ENCODE measurements around the gene OLIG2.

Gene OLIG2

DNA sequence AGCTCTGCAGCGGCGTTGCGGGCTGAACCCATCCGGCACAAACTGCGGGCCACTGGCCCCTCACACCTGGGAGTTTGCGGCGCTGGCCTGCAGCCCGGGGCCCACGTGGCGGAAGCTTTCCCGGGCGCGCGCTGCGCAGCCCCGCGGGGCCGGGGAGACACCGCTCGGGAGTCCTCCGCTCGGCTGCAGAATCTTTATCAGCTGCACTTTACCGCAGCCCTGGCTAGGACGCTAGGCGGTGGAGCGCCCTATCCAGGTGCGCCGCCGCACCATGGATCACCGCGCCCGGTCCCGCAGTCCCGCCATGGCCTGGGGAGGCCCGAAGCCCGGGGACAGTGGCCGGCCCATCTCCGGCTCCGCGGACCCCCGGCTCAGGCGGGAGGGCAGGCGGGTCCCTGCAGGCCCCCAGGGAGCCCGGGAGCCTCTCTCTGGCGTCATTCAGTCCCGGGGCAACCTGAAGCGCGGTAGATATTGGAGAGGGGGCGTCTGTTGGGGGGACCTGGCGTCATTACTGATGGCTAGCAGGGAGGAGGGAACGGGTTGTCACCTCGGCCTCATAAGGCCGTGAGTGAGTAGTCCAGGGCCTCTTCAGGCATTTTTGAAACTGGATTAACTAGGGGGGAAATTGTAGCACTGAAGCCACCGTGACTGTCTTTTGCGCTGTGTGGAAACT, 5.7 kb upstream of the OLIG2 start:
- in situ Hi-C loops (cut with HindIII; ENCODE audit: low sequenced_read_pairs): no loop called here

- in situ Hi-C loops (cut with HindIII; ENCODE audit: low sequenced_read_pairs): no loop called here
Measured at GRCh38 chr21:33020558-33021100, 5.1 kb upstream of the OLIG2 start.

GRCh38 chr21:33021150-33021549, 4.6 kb upstream of the OLIG2 start:
- in situ Hi-C loops (cut with HindIII; ENCODE audit: low sequenced_read_pairs): no loop called here

- in situ Hi-C loops (cut with HindIII; ENCODE audit: low sequenced_read_pairs): no loop called here
Measured at GRCh38 chr21:33021667-33022066, 4.1 kb upstream of the OLIG2 start.

GRCh38 chr21:33022489-33022827, 3.3 kb upstream of the OLIG2 start:
- in situ Hi-C loops (cut with HindIII; ENCODE audit: low sequenced_read_pairs): no loop called here

GRCh38 chr21:33022828-33023573, 2.7 kb upstream of the OLIG2 start:
- in situ Hi-C loops (cut with HindIII; ENCODE audit: low sequenced_read_pairs): no loop called here

DNA sequence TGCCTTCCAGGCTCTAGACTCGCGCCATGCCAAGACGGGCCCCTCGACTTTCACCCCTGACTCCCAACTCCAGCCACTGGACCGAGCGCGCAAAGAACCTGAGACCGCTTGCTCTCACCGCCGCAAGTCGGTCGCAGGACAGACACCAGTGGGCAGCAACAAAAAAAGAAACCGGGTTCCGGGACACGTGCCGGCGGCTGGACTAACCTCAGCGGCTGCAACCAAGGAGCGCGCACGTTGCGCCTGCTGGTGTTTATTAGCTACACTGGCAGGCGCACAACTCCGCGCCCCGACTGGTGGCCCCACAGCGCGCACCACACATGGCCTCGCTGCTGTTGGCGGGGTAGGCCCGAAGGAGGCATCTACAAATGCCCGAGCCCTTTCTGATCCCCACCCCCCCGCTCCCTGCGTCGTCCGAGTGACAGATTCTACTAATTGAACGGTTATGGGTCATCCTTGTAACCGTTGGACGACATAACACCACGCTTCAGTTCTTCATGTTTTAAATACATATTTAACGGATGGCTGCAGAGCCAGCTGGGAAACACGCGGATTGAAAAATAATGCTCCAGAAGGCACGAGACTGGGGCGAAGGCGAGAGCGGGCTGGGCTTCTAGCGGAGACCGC, 2.0 kb upstream of the OLIG2 start:
- in situ Hi-C loops (cut with HindIII; ENCODE audit: low sequenced_read_pairs): no loop called here

DNA sequence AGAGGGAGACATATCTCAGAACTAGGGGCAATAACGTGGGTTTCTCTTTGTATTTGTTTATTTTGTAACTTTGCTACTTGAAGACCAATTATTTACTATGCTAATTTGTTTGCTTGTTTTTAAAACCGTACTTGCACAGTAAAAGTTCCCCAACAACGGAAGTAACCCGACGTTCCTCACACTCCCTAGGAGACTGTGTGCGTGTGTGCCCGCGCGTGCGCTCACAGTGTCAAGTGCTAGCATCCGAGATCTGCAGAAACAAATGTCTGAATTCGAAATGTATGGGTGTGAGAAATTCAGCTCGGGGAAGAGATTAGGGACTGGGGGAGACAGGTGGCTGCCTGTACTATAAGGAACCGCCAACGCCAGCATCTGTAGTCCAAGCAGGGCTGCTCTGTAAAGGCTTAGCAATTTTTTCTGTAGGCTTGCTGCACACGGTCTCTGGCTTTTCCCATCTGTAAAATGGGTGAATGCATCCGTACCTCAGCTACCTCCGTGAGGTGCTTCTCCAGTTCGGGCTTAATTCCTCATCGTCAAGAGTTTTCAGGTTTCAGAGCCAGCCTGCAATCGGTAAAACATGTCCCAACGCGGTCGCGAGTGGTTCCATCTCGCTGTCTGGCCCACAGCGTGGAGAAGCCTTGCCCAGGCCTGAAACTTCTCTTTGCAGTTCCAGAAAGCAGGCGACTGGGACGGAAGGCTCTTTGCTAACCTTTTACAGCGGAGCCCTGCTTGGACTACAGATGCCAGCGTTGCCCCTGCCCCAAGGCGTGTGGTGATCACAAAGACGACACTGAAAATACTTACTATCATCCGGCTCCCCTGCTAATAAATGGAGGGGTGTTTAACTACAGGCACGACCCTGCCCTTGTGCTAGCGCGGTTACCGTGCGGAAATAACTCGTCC, 1.3 kb upstream of the OLIG2 start:
- in situ Hi-C loops (cut with HindIII; ENCODE audit: low sequenced_read_pairs): no loop called here

GRCh38 chr21:33025106-33025488, 638 bp upstream of the OLIG2 start:
- in situ Hi-C loops (cut with HindIII; ENCODE audit: low sequenced_read_pairs): no loop called here

- in situ Hi-C loops (cut with HindIII; ENCODE audit: low sequenced_read_pairs): no loop called here
Measured at GRCh38 chr21:33026443-33026858, 716 bp downstream of the OLIG2 start.

DNA sequence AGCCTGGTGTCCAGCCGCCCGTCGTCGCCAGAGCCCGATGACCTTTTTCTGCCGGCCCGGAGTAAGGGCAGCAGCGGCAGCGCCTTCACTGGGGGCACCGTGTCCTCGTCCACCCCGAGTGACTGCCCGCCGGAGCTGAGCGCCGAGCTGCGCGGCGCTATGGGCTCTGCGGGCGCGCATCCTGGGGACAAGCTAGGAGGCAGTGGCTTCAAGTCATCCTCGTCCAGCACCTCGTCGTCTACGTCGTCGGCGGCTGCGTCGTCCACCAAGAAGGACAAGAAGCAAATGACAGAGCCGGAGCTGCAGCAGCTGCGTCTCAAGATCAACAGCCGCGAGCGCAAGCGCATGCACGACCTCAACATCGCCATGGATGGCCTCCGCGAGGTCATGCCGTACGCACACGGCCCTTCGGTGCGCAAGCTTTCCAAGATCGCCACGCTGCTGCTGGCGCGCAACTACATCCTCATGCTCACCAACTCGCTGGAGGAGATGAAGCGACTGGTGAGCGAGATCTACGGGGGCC, 1.2 kb downstream of the OLIG2 start:
- in situ Hi-C loops (cut with HindIII; ENCODE audit: low sequenced_read_pairs): no loop called here

DNA sequence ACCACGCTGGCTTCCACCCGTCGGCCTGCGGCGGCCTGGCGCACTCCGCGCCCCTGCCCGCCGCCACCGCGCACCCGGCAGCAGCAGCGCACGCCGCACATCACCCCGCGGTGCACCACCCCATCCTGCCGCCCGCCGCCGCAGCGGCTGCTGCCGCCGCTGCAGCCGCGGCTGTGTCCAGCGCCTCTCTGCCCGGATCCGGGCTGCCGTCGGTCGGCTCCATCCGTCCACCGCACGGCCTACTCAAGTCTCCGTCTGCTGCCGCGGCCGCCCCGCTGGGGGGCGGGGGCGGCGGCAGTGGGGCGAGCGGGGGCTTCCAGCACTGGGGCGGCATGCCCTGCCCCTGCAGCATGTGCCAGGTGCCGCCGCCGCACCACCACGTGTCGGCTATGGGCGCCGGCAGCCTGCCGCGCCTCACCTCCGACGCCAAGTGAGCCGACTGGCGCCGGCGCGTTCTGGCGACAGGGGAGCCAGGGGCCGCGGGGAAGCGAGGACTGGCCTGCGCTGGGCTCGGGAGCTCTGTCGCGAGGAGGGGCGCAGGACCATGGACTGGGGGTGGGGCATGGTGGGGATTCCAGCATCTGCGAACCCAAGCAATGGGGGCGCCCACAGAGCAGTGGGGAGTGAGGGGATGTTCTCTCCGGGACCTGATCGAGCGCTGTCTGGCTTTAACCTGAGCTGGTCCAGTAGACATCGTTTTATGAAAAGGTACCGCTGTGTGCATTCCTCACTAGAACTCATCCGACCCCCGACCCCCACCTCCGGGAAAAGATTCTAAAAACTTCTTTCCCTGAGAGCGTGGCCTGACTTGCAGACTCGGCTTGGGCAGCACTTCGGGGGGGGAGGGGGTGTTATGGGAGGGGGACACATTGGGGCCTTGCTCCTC, 1.9 kb downstream of the OLIG2 start:
- in situ Hi-C loops (cut with HindIII; ENCODE audit: low sequenced_read_pairs): no loop called here

GRCh38 chr21:33028287-33028670, 2.5 kb downstream of the OLIG2 start:
- in situ Hi-C loops (cut with HindIII; ENCODE audit: low sequenced_read_pairs): no loop called here

DNA sequence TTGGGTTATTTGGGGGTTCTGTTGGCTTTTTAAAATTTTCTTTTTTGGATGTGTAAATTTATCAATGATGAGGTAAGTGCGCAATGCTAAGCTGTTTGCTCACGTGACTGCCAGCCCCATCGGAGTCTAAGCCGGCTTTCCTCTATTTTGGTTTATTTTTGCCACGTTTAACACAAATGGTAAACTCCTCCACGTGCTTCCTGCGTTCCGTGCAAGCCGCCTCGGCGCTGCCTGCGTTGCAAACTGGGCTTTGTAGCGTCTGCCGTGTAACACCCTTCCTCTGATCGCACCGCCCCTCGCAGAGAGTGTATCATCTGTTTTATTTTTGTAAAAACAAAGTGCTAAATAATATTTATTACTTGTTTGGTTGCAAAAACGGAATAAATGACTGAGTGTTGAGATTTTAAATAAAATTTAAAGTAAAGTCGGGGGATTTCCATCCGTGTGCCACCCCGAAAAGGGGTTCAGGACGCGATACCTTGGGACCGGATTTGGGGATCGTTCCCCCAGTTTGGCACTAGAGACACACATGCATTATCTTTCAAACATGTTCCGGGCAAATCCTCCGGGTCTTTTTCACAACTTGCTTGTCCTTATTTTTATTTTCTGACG, 3.1 kb downstream of the OLIG2 start:
- in situ Hi-C loops (cut with HindIII; ENCODE audit: low sequenced_read_pairs): no loop called here

DNA sequence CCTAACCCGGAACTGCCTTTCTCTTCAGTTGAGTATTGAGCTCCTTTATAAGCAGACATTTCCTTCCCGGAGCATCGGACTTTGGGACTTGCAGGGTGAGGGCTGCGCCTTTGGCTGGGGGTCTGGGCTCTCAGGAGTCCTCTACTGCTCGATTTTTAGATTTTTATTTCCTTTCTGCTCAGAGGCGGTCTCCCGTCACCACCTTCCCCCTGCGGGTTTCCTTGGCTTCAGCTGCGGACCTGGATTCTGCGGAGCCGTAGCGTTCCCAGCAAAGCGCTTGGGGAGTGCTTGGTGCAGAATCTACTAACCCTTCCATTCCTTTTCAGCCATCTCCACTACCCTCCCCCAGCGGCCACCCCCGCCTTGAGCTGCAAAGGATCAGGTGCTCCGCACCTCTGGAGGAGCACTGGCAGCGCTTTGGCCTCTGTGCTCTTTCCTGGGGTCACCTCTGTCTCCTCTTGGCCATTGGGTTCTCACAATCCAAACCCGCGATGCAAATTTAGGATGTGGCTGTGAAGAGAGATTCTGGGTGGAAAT, 3.7 kb downstream of the OLIG2 start:
- in situ Hi-C loops (cut with HindIII; ENCODE audit: low sequenced_read_pairs): no loop called here

GRCh38 chr21:33029975-33030461, 4.3 kb downstream of the OLIG2 start:
- in situ Hi-C loops (cut with HindIII; ENCODE audit: low sequenced_read_pairs): no loop called here

DNA sequence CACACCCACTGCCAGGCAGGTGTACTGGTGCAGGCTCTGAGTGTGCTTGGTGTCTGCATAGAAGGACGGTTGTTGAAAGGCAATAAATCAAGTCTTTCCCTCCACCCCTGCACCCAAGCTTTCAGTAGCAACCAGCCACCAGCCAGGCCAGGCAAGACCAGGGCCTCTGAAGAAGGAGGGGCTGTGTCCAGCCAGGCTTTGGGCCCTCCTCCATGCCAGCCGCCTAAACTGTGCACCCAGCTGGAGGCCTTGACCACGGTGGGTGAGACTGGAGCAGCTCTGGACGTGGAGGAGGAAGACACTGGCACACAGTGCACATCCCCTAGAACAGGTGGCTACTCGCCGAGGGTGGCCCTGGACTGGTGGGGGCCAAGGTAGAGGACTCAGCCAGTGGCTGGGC, 4.9 kb downstream of the OLIG2 start:
- in situ Hi-C loops (cut with HindIII; ENCODE audit: low sequenced_read_pairs): no loop called here

DNA sequence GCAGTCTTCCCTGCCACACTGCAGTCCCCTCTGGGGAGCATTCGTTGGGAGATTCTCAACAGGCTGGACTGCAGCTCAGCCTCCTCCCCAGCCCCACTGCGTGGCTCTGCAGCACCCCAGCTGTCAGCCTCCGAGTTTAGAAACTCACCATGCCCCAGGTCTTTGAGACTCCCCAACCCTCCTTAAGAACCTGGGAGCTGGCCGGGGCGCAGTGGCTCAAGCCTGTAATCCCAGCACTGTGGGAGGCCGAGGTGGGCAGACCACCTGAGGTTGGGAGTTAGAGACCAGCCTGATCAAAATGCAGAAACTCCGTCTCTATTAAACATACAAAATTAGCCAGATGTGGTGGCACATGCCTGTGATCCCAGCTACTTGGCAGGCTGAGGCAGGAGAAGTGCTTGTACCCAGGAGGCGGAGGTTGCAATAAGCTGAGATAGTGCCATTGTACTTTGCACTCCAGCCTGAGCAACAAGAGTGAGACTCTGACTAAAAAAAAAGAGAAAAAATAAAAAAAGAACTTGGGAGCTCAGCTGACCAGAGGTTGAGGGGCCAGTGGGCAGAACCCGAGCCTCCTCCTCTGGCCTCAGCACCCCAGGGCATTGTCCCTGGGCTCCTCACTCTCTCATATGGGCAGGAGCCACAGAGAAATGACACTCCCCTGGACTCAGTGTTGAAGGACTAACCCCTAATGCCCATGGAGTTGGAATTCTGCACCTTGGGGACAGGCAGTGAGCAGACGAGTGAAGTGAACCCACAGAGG, 5.6 kb downstream of the OLIG2 start:
- in situ Hi-C loops (cut with HindIII; ENCODE audit: low sequenced_read_pairs): no loop called here

All from DLD1 (cell line).